ENCODE data around the gene KCTD1.

Gene KCTD1

GRCh38 chr18:26480897-26481795 lies 67.2 kb downstream of the KCTD1 start:
- DNase-seq: no peak

DNA sequence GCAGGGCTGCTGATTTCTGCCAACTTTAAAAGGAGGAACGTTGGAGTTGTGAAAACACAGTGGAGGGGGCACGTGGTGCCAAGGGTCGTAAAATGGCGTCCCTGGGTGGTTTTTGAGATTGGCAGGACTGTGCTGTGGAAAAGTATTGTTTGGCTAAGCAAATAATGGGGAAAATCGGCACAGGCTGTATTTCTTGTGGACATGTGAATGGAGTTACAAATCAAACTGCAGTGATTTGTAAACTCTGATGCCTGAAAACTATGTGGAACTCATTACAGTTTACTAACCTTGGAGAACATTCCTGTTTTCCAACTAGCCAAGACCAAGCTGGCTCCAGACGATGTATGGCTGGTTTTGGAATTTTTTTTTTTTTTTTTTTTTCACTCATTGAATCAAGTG lies 68.7 kb downstream of the KCTD1 start:
- DNase-seq: no peak

DNA sequence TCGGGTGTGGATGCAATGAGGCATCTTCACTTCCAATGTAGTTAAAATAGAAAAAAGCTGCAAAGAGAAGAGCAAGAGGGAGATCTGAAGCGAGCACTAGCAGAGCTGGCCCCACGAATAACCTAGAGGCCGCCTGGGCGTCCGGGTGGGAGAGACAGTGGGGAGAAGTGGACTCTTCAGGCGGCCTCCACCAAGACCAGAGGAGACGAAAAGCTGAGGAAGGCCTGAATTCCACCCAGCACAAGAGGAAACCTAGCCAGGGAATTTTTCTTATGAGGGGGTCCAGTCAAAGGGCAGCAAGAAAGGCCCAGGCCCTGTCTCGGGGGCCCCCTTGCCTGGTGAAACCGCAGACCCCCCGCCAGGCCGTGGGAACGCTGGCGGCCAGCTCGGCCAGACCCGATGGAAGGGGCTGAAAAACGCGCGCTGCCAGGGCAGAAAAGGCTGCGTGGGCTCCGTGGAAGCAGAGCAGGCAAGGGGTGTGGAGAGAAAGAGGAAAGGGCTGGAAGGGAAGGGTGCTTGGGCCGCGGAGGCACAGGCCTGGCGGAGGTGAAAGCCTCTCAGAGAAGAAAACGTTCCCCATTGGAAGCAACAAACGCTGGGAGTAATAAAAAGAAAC lies 69.2 kb downstream of the KCTD1 start:
- DNase-seq: no peak

DNA sequence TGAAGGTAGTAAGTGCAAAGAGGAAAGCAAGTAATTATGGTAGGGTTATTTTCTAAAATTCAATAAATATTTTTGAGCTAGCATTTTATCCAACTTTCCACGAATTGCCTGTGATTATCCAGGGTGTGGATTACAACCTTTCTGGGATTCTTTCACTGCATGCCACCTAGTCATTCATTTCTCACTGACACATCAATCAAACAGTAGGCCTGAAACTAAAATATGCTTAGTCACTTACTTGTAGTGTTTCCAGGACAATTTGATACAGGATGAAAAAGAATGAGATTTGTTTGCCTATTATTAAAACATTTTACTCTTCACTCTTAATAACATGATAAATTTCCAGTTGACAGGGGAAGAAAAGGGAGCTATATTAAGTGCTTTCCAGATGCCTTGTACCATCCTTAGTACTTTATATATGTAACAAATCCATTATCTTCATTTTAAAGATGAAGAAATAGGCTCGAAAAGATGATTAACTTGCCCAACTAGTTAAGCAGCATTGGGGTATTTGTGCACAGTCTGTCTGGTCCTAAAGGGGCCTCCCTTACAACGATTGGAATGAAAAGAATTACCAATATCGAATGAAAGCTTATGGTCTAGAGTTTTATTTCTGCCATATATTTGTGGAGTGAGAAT lies 70.4 kb downstream of the KCTD1 start:
- DNase-seq: no peak

GRCh38 chr18:26476697-26477096 lies 71.7 kb downstream of the KCTD1 start:
- DNase-seq: no peak

DNA sequence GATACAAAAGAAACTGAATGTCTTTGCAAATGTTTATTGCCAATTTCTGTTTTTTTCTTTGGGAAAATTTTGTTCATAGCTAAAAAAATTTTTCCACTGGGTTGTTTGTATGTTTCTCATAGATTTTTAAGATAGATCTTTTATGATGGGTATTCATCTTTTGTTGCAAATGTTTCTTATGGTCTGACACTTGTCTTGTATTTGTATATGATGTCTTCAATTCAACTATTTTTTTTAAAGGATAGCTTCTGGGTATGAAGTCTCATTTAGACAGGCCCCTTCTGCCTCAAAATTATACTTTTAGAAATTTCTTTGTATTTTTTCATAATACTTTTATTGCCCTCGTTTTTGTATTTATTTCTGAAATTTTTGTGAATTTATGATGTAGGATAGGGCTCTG lies 73.8 kb downstream of the KCTD1 start:
- DNase-seq: no peak

DNA sequence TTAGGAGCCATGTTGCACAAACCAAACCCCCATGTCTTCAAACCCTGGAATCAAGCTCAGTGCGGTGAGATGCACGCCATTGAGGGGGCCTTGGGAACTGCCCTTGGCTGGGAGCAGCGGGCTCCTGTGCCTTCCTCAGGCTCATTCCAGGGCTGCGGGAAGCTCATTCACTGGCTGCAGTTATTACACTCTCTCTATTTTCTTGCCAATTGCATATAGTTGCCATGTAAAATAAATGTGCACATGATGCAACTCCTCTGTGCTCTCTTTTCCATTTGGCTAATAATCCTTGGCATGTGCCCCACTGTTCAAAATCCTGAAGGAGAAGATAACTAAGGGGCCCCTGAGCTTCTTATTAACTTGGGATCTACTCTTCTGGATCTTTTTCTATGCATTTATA lies 74.7 kb downstream of the KCTD1 start:
- DNase-seq: no peak

DNA sequence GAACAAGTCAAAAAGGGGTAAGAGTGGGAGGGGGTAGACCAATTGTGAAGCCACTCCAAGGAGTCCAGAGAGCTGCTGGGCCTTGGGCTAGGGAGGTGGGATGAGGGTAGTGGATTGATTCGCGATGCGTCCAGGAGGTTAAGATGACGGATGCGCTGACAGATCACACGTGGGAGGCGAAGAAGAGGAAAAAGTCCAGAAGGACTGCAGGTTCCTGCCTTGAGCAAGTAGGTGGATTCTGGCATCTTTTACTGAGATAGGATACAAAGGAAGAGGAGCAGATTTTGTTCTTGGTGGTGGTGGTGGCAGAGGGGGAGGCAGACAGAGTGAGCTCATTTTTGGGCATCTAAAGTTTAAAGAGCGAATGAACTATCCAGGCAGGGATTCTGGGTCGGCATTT lies 76.5 kb downstream of the KCTD1 start:
- no peak for DNase-seq

DNA sequence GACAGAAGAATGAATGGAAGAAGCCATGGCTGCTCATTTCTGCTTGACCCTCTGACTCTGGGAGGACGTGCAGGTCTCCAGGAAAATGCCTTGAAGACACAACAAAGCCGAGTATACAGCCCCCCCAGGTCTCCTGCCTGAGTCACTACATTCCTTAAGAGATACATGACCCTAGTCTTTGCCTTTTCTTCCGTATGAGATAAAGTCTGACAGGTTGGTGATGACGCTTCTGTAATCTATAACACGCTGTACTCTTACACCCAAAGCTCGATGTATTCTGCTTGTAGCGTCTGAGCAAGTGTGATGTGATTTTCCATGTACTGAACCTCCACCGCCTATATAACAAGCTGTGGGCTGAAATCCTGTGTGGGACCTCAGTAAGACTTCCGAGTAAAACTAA lies 77.3 kb downstream of the KCTD1 start:
- DNase-seq: no peak

GRCh38 chr18:26470011-26470637 lies 78.2 kb downstream of the KCTD1 start:
- DNase-seq: no peak

DNA sequence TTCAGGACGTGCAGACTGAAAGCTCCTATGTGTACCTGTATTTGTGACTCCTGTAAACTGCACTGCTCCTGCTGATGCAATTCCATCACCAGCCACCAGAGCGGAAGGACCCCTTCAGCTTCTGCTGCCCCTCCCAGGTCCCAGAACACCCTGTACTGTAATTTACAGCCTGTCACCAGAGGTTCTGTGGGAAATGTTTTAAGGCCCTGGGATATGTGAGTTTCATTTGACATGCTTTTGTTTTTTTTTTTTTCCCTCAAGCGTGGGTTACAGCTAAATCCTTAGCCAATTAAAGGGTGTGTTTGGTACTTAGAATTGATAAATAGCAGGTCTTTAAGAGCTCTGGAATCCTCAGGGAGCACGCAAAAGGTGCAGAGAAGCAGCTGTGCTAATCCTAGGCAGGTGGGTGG lies 79.4 kb downstream of the KCTD1 start:
- DNase-seq: no peak

- no peak for DNase-seq
Measured at GRCh38 chr18:26466026-26466425, 82.3 kb downstream of the KCTD1 start.

DNA sequence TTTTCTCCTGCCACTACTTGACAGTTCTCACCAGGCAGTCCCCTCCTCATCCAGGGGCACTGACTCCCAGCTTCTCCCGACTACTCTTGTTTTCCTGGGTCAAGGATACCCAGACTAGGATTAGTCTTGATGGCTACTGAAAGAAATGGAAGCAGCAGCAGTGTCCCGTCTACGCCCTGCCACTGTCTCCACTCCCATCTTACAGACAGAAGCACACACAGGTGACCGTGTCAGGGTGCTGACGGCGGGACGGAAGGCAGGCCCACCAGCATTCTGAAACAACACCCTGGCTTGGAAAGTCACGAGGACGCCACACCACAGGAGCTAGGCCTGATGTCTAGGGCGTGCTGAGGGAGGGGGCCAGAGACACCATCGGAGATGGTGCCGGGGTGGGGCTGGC lies 82.9 kb downstream of the KCTD1 start:
- no peak for DNase-seq

DNA sequence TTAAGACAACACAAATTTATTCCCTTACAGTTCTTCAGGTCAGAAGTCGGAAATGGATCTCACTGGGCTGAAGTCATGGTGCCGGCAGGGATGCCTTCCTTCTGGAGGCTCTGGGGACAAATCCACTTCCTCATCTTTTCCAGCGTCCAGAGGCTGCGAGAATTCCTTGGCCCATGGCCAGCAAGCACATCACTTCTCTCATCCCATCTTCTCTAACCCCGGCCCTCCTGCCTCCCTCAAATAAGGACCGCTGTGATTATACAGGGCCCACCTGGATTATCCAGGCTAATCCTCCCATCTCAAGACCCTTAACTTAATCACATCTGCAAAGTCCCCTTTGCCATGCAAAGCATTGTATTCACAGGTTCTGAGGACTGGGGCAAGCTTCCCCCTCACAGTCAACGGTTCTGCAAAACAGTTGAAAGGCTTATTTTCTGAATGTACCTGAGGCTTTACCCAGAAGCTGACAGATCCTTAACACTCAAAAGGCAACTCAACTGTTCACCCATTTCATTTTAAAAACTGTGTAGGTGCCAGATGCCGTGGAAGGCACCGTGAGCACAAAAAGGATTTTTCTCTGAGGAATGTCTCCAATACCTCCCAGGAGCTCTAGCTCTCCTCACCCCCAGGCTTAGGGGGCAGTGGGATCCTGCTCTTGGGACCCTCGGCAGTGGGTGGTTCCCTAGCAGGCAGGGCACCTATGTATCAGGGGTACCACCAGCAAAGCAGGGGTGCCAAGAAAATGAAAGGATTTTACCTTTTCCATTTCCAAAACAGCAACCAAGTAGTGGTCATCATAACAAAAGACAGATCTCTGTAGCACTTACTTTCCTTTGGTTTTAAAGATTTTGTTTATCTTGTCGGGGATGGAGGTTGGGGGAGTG lies 84.0 kb downstream of the KCTD1 start:
- DNase-seq: no peak

- DNase-seq: no peak
Measured at GRCh38 chr18:26462355-26462754, 86.0 kb downstream of the KCTD1 start.

- DNase-seq: no peak
Measured at GRCh38 chr18:26461405-26461804, 86.9 kb downstream of the KCTD1 start.

GRCh38 chr18:26460449-26461091 lies 87.8 kb downstream of the KCTD1 start:
- no peak for DNase-seq

DNA sequence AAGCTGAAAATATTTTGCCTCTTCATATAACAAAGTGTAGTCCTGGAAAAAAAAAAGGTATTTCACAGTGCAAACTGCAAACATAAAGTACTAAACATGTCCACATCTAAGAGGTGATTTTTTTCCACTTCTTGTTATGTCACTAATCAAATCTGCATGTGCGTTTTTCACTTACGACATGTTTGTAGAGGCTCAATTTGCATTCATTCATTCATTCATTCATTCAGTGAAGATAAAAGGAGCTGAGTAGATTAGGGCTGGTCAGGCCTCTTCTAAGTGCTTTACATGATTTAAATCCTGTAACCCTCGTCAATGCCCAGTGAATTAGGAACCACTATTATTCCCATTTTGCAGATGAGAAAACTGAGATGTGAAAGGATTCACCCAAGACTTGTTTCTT lies 88.5 kb downstream of the KCTD1 start:
- DNase-seq: no peak

DNA sequence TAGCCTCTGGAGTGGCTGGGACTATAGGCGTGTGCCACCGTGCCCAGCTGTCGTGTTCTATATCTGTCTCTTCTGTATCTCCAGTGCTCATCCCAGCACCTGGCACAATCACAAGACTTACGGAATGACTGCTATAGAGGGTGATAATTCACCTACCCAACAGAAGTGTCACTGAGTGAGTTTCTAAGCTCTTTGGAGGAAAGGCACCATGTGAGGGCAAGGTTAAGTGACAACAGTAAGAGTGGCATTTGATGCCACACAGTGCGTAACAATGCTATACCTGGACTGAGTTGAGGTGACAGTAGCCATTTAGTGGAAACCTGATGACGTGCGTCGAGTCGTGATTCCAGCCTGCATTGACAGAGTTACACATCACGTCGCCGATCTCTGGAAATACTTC lies 89.0 kb downstream of the KCTD1 start:
- no peak for DNase-seq

- no peak for DNase-seq
Measured at GRCh38 chr18:26458526-26459232, 89.7 kb downstream of the KCTD1 start.

GRCh38 chr18:26457611-26458353 lies 90.6 kb downstream of the KCTD1 start:
- DNase-seq: no peak
